Activated naive CD4-positive, alpha-beta T cell treated with anti-CD3 and anti-CD28 coated beads, Interleukin-2, amount 10 ng/mL, durations not matched to agents 7 days and 5 days (primary cell): Measurements from ENCODE around the gene SGCA.

ENCODE experiments used
- CTCF ChIA-PET: fragments of 350-600 bp; sonication (Branson Sonifier 250); formaldehyde crosslinking; loops from one replicate; lab custom pipeline; 2021; ENCODE audit warnings: antibody characterized with exemption; lab: Charles Lee
- DNase-seq: peaks from one replicate; pipeline ENCODE4 v3.0.0-alpha.2; 2020
- H3K27ac Mint-ChIP-seq: one replicate; pipeline ENCODE4 v1.8.0; 2021; ENCODE audit warnings: mild to moderate bottlenecking, moderate library complexity, mixed read lengths
- H3K27me3 Mint-ChIP-seq: one replicate; pipeline ENCODE4 v1.8.0; 2021; ENCODE audit warnings: mild to moderate bottlenecking, mixed read lengths
- H3K36me3 Mint-ChIP-seq: one replicate; pipeline ENCODE4 v1.8.0; 2021; ENCODE audit warnings: mixed read lengths
- H3K4me1 Mint-ChIP-seq: one replicate; pipeline ENCODE4 v1.8.0; 2021; ENCODE audit warnings: mixed read lengths
- H3K4me3 Mint-ChIP-seq: one replicate; pipeline ENCODE4 v1.8.0; 2021; ENCODE audit warnings: mild to moderate bottlenecking, moderate library complexity, mixed read lengths
- H3K9me3 Mint-ChIP-seq: one replicate; pipeline ENCODE4 v1.8.0; 2021; ENCODE audit warnings: mixed read lengths

Gene SGCA

DNA sequence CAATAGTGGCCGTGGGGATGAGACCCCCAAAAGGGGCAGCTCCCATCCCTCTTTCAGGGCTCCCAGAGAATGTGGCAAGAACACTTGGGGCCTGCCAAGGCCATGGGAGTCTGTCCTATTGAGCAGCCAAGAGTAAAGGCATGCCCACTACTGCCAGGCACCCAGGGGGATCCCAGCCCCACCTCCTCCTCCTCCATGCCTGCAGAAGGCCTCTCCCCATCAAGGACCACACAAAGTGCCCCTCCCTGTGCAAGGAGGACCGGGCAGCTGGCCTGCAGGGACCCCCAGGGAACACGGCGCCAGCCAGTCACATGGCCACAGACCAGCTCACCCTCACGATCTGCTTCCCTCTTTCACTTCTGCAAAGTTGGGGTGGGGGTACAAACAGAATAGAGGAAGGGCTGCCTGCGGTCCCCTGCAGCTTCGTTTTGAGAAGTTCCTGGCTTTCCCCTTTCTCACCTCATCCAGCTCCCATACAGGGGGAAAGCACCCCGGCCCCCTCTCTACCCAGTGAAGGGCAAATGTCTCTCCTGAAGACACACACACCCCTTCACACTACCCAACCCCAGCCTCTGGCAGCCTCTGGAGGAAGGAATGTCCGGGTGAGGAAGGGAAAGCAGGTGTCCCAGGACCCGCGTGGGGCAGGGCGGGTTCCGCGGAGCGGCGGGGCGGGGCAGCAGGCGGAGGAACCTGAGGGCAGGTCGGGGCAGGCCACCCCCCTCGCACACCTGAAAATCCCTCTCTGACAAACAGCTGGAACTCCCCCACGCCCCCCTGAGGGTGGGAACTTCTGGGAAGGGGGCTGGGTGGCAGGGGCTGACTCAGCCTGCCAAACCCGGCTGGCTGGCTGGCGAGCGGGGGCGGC, 17.3 kb upstream of the SGCA start:
- Mint-ChIP-seq H3K4me3 (peak overlapping the region; percentile 94), H3K9me3 (no peaks in the 10 kb centered on the region), H3K36me3 (peaks cover 38% of the 10 kb centered on the region), H3K4me1 (peaks cover 60% of the 10 kb centered on the region), H3K27ac (peak overlapping the region; percentile 85), H3K27me3 (peaks cover 8% of the 10 kb centered on the region)
- DNase-seq, result peak; percentile 73
- CTCF ChIA-PET, result interaction anchor here (1.1 to 5.9 kb wide), 4 partner anchors 8 to 21 kb away, joined by 3 to 55 read pairs (median 6); no protein-coding TSS in a partner anchor

DNA sequence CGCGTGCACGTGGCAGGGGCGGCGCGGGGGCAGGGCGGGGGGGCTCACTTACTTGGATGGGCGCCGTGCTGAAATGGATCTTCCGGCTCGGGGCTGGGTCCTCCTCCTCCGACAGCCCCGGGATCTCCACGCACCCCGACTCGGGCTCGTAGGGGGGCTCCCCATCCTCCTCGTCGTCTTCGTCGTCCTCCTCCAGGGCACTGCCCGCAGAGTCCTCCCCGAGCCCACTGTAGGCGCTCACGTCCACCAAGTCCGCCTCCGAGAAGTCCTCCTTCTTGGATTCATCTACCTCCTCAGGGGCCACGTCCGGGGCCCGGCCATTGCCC, 16.8 kb upstream of the SGCA start:
- no peaks in the 10 kb centered on the region for H3K9me3 Mint-ChIP-seq
- peak overlapping the region; percentile 94 for H3K4me3 Mint-ChIP-seq
- H3K4me1 Mint-ChIP-seq, result peaks cover 59% of the 10 kb centered on the region
- no peak for DNase-seq
- H3K27me3 Mint-ChIP-seq, result peaks cover 8% of the 10 kb centered on the region
- H3K36me3 Mint-ChIP-seq, result peaks cover 33% of the 10 kb centered on the region
- CTCF ChIA-PET, result interaction anchor here (1.9 to 5.9 kb wide), 2 partner anchors 9 to 12 kb away, joined by 16 to 55 read pairs; no protein-coding TSS in a partner anchor
- peak overlapping the region; percentile 72 for H3K27ac Mint-ChIP-seq

- Mint-ChIP-seq H3K27me3 (peaks cover 8% of the 10 kb centered on the region), H3K4me1 (peaks cover 59% of the 10 kb centered on the region)
Measured at GRCh38 chr17:50149417-50150353, 16.1 kb upstream of the SGCA start.

GRCh38 chr17:50150354-50151040, 15.3 kb upstream of the SGCA start, which contains the start of gene PPP1R9B:
TSS of gene PPP1R9B (minus strand) at chr17:50150677. CDS start at chr17:50150513, 164 bp downstream.
- no peak for DNase-seq
- H3K4me1 Mint-ChIP-seq, result peaks cover 60% of the 10 kb centered on the region
- H3K4me3 Mint-ChIP-seq, result peak within 1 kb of the TSS; percentile 94
- no peaks in the 10 kb centered on the region for H3K9me3 Mint-ChIP-seq
- CTCF ChIA-PET, result interaction anchor here (0.7 to 5.9 kb wide), 5 partner anchors 11 to 33 kb away, joined by 3 to 55 read pairs (median 4); no protein-coding TSS in a partner anchor
- H3K27me3 Mint-ChIP-seq, result peaks cover 8% of the 10 kb centered on the region
- peak within 1 kb of the TSS; percentile 94 for H3K27ac Mint-ChIP-seq
- H3K36me3 Mint-ChIP-seq, result peaks cover 23% of the 10 kb centered on the region

More at GRCh38 chr17:50149417-50150353, 16.1 kb upstream of the SGCA start:
- CTCF ChIA-PET, result interaction anchor here (0.7 to 5.9 kb wide), 4 partner anchors 10 to 32 kb away, joined by 3 to 55 read pairs (median 10); no protein-coding TSS in a partner anchor
- Mint-ChIP-seq H3K36me3 (peaks cover 27% of the 10 kb centered on the region), H3K4me3 (peak overlapping the region; percentile 94), H3K9me3 (no peaks in the 10 kb centered on the region), H3K27ac (peak overlapping the region; percentile 72)
- DNase-seq, result peak; percentile 70

- CTCF ChIA-PET, result interaction anchor here (1.1 to 5.9 kb wide), 7 partner anchors 10 to 57 kb away, joined by 4 to 55 read pairs (median 9); partner anchors contain the start of gene PDK2
- Mint-ChIP-seq H3K36me3 (peaks cover 20% of the 10 kb centered on the region), H3K4me1 (peaks cover 53% of the 10 kb centered on the region), H3K4me3 (peak overlapping the region; percentile 87), H3K27me3 (peaks cover 8% of the 10 kb centered on the region), H3K27ac (peak overlapping the region; percentile 94), H3K9me3 (no peaks in the 10 kb centered on the region)
- peak; percentile 94 for DNase-seq
Measured at GRCh38 chr17:50151041-50151936, 14.5 kb upstream of the SGCA start.

DNA sequence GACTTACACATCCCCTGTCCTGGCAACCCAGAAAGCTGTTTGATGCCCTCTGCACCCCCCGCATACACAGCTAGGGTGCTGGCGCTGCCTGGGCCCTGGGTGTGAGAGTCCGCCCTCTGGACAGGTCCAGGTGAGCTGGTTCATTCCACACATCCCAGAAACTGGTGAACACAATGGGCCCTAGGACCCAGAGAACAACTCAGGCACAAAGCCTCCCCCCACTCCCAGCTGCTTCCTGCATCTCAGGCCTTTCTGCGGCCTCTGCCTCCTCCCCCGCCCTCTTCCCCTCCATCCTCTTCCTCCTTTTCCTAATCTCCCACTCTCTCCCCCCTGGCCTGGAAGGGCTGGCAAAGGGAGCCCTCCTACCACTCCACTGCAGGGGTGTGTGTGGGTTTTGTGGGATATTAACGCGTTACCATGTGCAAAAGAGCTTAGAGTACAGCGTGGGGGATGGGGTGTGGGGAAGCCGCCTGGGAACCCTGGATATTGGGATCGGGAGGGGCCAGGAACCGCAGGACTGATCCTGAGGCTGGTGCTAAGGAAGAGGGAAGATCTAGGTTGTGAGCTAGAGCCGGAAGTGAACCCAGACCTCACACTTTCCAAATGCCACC, 13.8 kb upstream of the SGCA start:
- peaks cover 49% of the 10 kb centered on the region for H3K4me1 Mint-ChIP-seq
- peak overlapping the region; percentile 94 for H3K27ac Mint-ChIP-seq
- H3K27me3 Mint-ChIP-seq, result peaks cover 8% of the 10 kb centered on the region

DNA sequence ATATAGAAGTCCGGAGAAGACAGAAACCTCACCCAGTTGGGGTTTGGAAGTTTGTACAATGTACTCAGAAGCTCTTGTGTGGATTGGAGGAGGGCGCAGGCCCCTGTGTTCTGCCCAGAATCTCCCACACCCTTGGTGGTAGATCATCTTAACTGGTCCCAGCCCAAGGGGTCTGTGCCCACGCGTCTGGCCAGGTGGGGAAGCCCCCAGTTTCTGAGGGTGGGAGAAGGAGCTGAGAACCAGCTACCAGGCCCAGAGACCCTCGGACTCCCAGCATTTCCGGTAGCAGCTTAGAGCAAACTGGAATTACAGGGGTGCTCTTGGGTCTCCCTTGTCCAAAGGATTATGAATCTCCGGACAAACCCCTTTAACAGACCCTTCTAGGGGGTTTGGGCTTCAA, 13.1 kb upstream of the SGCA start:
- Mint-ChIP-seq H3K9me3 (no peaks in the 10 kb centered on the region), H3K27ac (no peak overlapping the region), H3K4me3 (no peak overlapping the region)

More for the DNA sequence above, 13.8 kb upstream of the SGCA start:
- peaks cover 13% of the 10 kb centered on the region for H3K36me3 Mint-ChIP-seq
- H3K4me3 Mint-ChIP-seq, result peak overlapping the region; percentile 87
- CTCF ChIA-PET, result interaction anchor here (1.1 to 5.9 kb wide), 6 partner anchors 9 to 58 kb away, joined by 4 to 55 read pairs (median 7); partner anchors contain the start of gene PDK2
- H3K9me3 Mint-ChIP-seq, result no peaks in the 10 kb centered on the region
- peak; percentile 79 for DNase-seq

GRCh38 chr17:50153650-50154575, 11.9 kb upstream of the SGCA start:
- peaks cover 2% of the 10 kb centered on the region for H3K36me3 Mint-ChIP-seq
- no peaks in the 10 kb centered on the region for H3K9me3 Mint-ChIP-seq
- DNase-seq, result no peak
- CTCF ChIA-PET, result interaction anchor here (1.2 to 1.8 kb wide), 3 partner anchors 9 to 46 kb away, joined by 3 to 8 read pairs (median 6); no protein-coding TSS in a partner anchor
- H3K4me1 Mint-ChIP-seq, result peaks cover 56% of the 10 kb centered on the region
- H3K27me3 Mint-ChIP-seq, result peaks cover 8% of the 10 kb centered on the region
- H3K27ac Mint-ChIP-seq, result no peak overlapping the region
- no peak overlapping the region for H3K4me3 Mint-ChIP-seq

More for the DNA sequence above, 13.1 kb upstream of the SGCA start:
- CTCF ChIA-PET, result interaction anchor here (1.2 to 5.9 kb wide), 5 partner anchors 9 to 58 kb away, joined by 4 to 55 read pairs (median 9); partner anchors contain the start of gene PDK2
- Mint-ChIP-seq H3K27me3 (peaks cover 8% of the 10 kb centered on the region), H3K4me1 (peaks cover 49% of the 10 kb centered on the region), H3K36me3 (peaks cover 8% of the 10 kb centered on the region)
- no peak for DNase-seq

DNA sequence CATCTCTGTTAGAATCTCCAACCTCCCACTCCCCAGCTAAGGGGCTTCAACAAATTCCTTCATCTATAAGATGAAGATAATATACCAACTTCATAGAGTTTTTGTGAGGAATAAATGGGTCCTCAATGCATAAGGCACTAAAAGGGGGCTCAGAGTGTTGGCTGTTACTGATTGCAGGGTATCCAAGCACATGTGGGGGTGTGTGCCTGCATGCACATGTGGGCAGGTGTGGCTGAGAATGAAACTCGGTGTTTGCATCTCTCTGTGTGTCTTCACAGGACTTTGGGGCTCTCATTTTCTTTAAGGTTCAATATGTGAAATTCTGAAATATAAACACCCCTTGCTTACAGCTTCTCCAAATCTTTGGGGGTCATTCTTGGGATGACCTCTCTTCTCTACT, 11.2 kb upstream of the SGCA start:
- CTCF ChIA-PET, result interaction anchor here (1.2 to 1.8 kb wide), 3 partner anchors 9 to 46 kb away, joined by 3 to 8 read pairs (median 6); no protein-coding TSS in a partner anchor
- Mint-ChIP-seq H3K36me3 (no peaks in the 10 kb centered on the region), H3K4me3 (no peak overlapping the region), H3K27me3 (peaks cover 8% of the 10 kb centered on the region), H3K4me1 (peaks cover 56% of the 10 kb centered on the region), H3K27ac (no peak overlapping the region), H3K9me3 (no peaks in the 10 kb centered on the region)
- DNase-seq, result no peak

GRCh38 chr17:50155115-50155819, 10.5 kb upstream of the SGCA start:
- H3K9me3 Mint-ChIP-seq, result no peaks in the 10 kb centered on the region
- DNase-seq, result no peak
- no peak overlapping the region for H3K4me3 Mint-ChIP-seq
- no peak overlapping the region for H3K27ac Mint-ChIP-seq
- CTCF ChIA-PET, result interaction anchor here (1.2 to 1.8 kb wide), 3 partner anchors 10 to 45 kb away, joined by 3 to 8 read pairs (median 6); no protein-coding TSS in a partner anchor
- peaks cover 58% of the 10 kb centered on the region for H3K4me1 Mint-ChIP-seq
- no peaks in the 10 kb centered on the region for H3K36me3 Mint-ChIP-seq
- peaks cover 8% of the 10 kb centered on the region for H3K27me3 Mint-ChIP-seq
